BE2C (cell line): Measurements from ENCODE around the gene NR2C2.

Source experiments
- DNase-seq: peaks from one replicate; pipeline ENCODE4 v3.0.0-alpha.2; 2020
- H3K27me3 ChIP-seq: fragments of 250-450 bp; sonication (Bioruptor Pico); 2 replicates; pipeline ENCODE4 v1.5.1; 2020; ENCODE audit warnings: mild to moderate bottlenecking
- H3K36me3 ChIP-seq: fragments of 250-450 bp; sonication (Bioruptor Pico); 2 replicates; pipeline ENCODE4 v1.5.1; 2020; ENCODE audit warnings: mild to moderate bottlenecking
- H3K4me1 ChIP-seq: fragments of 250-450 bp; sonication (Bioruptor Pico); 2 replicates; pipeline ENCODE4 v1.5.1; 2020
- H3K4me3 ChIP-seq: 2 replicates; pipeline ENCODE4 v1.5.1; 2011; ENCODE audit warnings: low read depth, low read length
- H3K9me3 ChIP-seq: fragments of 250-450 bp; sonication (Bioruptor Pico); 2 replicates; pipeline ENCODE4 v1.5.1; 2020
- TF ChIP-seq, protein P1 (sequence below): IDR thresholded peaks from 2 replicates; pipeline ENCODE4 v1.5.1; 2012; ENCODE audit warnings: mild to moderate bottlenecking, low read depth, low read length

The NR2C2 gene

DNA sequence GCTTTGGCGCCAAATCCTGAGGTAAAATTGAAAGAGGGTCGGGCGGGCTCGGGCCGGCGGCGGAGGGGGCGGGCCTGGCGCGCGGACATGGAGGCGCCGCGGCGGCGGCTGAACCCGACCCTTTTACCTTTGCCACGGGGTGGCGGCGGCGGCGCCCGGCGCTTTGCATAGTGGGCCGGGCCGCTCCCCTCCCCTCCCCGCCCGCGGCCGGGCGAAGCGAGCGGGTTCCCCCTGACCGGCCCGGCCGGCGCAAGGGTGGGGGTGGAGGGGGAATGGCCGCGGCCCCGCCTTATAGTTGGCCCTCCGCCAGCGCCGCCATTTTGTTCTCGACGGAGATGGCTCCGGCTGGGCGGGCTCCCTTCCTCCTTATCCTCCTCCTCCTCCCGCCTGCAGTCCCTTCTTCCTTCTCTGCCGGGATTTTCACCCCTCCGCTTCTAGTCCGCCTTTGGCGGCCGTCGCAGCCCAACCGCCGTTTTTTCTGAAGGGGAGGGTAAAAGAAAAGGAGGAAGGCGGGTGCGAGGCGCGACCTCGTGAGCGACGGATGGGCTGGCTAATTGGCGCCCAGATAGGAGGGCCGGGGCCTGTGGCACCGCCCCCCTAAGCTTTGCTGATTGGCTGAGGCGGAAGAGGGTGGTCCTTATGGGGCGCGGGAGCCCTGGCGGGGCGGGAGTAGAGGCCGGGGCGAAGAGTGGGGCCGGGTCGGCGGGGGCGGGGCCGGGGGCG, 664 bp downstream of the NR2C2 start:
- no peaks in the 10 kb centered on the region; the same call in 1 of the 2 replicates for H3K4me1 ChIP-seq
- peak; percentile 91 for DNase-seq
- peak overlapping the region; percentile 81 for H3K4me3 ChIP-seq
- no peaks in the 10 kb centered on the region; the same call in 1 of the 2 replicates for H3K36me3 ChIP-seq
- H3K9me3 ChIP-seq = no peaks in the 10 kb centered on the region
- H3K27me3 ChIP-seq = no peaks in the 10 kb centered on the region
- TF ChIP-seq, protein P1, sequence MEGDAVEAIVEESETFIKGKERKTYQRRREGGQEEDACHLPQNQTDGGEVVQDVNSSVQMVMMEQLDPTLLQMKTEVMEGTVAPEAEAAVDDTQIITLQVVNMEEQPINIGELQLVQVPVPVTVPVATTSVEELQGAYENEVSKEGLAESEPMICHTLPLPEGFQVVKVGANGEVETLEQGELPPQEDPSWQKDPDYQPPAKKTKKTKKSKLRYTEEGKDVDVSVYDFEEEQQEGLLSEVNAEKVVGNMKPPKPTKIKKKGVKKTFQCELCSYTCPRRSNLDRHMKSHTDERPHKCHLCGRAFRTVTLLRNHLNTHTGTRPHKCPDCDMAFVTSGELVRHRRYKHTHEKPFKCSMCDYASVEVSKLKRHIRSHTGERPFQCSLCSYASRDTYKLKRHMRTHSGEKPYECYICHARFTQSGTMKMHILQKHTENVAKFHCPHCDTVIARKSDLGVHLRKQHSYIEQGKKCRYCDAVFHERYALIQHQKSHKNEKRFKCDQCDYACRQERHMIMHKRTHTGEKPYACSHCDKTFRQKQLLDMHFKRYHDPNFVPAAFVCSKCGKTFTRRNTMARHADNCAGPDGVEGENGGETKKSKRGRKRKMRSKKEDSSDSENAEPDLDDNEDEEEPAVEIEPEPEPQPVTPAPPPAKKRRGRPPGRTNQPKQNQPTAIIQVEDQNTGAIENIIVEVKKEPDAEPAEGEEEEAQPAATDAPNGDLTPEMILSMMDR = no peak

GRCh38 chr3:14948609-14949038, 1.2 kb downstream of the NR2C2 start:
- TF ChIP-seq, protein P1 = no peak
- Histone ChIP-seq H3K27me3 (no peaks in the 10 kb centered on the region), H3K36me3 (no peaks in the 10 kb centered on the region; the same call in 1 of the 2 replicates), H3K4me3 (peak overlapping the region; percentile 66), H3K4me1 (no peaks in the 10 kb centered on the region; the same call in 1 of the 2 replicates), H3K9me3 (no peaks in the 10 kb centered on the region)
- DNase-seq = no peak

GRCh38 chr3:14949126-14949525, 1.7 kb downstream of the NR2C2 start:
- Histone ChIP-seq H3K36me3 (no peaks in the 10 kb centered on the region; the same call in 1 of the 2 replicates), H3K4me3 (peak overlapping the region; percentile 66), H3K9me3 (no peaks in the 10 kb centered on the region), H3K27me3 (no peaks in the 10 kb centered on the region), H3K4me1 (no peaks in the 10 kb centered on the region; the same call in 1 of the 2 replicates)
- TF ChIP-seq, protein P1 = no peak
- DNase-seq = no peak

- Histone ChIP-seq H3K36me3 (no peaks in the 10 kb centered on the region; the same call in 1 of the 2 replicates), H3K27me3 (no peaks in the 10 kb centered on the region), H3K9me3 (no peaks in the 10 kb centered on the region), H3K4me3 (no peak overlapping the region), H3K4me1 (no peaks in the 10 kb centered on the region; the same call in 1 of the 2 replicates)
- no peak for DNase-seq
- TF ChIP-seq, protein P1 = no peak
These were observed 2.9 kb downstream of the NR2C2 start for GRCh38 chr3:14950274-14950673.

DNA sequence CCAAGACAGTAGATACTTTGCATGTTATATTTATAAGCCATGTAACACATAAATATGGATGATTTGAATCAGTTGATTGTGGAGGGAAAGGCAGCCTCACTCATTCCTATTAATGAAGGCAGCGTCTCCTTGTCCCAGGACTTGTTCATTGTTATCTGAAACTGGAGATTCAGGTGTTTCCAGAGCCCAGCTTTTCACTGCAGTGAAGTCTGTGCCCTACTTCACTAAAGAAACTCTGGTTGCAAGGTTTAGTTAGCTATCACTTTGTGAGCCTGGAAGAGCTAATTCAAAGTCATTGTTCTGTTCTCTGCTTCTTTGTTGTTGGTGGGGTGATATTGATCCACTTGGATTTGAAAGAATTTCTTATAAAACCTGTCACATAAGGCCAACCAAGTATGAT, 9.8 kb downstream of the NR2C2 start:
- Histone ChIP-seq H3K9me3 (no peaks in the 10 kb centered on the region), H3K4me1 (no peaks in the 10 kb centered on the region)
- TF ChIP-seq, protein P1 = no peak

GRCh38 chr3:14957925-14958324, 10.5 kb downstream of the NR2C2 start:
- Histone ChIP-seq H3K9me3 (no peaks in the 10 kb centered on the region), H3K4me1 (no peaks in the 10 kb centered on the region), H3K4me3 (no peak overlapping the region), H3K27me3 (no peaks in the 10 kb centered on the region), H3K36me3 (no peaks in the 10 kb centered on the region)
- TF ChIP-seq, protein P1 = no peak
- DNase-seq = no peak

More for the DNA sequence above, 9.8 kb downstream of the NR2C2 start:
- no peak for DNase-seq
- H3K4me3 ChIP-seq = no peak overlapping the region
- H3K36me3 ChIP-seq = no peaks in the 10 kb centered on the region
- H3K27me3 ChIP-seq = no peaks in the 10 kb centered on the region
